WTC11 (cell line): ENCODE results near the gene IFIT3. TPM values are rescaled to one million over a fixed set of nuclear protein-coding genes. Genes with fewer than 3 reads are reported as not detected.

Source experiments
- ATAC-seq: fragments of 200-7000 bp; cut with Tn5 transposase; 2 replicates; pipeline ENCODE4 v1.10.0; 2021; ENCODE audit warnings: mild to moderate bottlenecking, moderate library complexity
- CTCF ChIA-PET: fragments of 300-600 bp; sonication (Branson Sonifier 250); formaldehyde crosslinking; loops from one replicate; lab custom pipeline; 2021; ENCODE audit warnings: antibody characterized with exemption; lab: Charles Lee
- POLR2A ChIA-PET: fragments of 350-600 bp; sonication (Branson Sonifier 250); formaldehyde crosslinking; loops from one replicate; lab custom pipeline; 2021; ENCODE audit warnings: antibody characterized with exemption; lab: Charles Lee
- DNase-seq: peaks from one replicate; pipeline ENCODE4 v3.0.0; 2021; ENCODE audit warnings: low spot score
- H3K27ac Mint-ChIP-seq: 2 replicates; pipeline ENCODE4 v1.8.0; 2021; ENCODE audit warnings: mixed read lengths
- H3K27me3 Mint-ChIP-seq: 2 replicates; pipeline ENCODE4 v1.8.0; 2021; ENCODE audit warnings: low read depth, mild to moderate bottlenecking, moderate library complexity, mixed read lengths
- H3K36me3 Mint-ChIP-seq: 2 replicates; pipeline ENCODE4 v1.8.0; 2021; ENCODE audit warnings: mixed read lengths
- H3K4me1 Mint-ChIP-seq: 2 replicates; pipeline ENCODE4 v1.8.0; 2022; ENCODE audit warnings: mixed read lengths
- H3K4me3 Mint-ChIP-seq: 2 replicates; pipeline ENCODE4 v1.8.0; 2021; ENCODE audit warnings: mild to moderate bottlenecking, moderate library complexity, mixed read lengths
- H3K9me3 Mint-ChIP-seq: 2 replicates; pipeline ENCODE4 v1.8.0; 2021; ENCODE audit warnings: mixed read lengths
- CTCF ChIP-seq: fragments of 200-600 bp; IDR thresholded peaks from 2 replicates; pipeline ENCODE4 v1.8.0; 2022; ENCODE audit warnings: antibody characterized with exemption
- E2F1 ChIP-seq: sonication (generic); formaldehyde crosslinking; IDR thresholded peaks from 2 replicates; pipeline ENCODE4 v1.8.0; 2022; ENCODE audit warnings: mild to moderate bottlenecking, missing genetic modification reagents
- ESRRA ChIP-seq: sonication (generic); formaldehyde crosslinking; IDR thresholded peaks from 2 replicates; pipeline ENCODE4 v1.8.1; 2022; ENCODE audit warnings: mild to moderate bottlenecking, missing genetic modification reagents, borderline replicate concordance
- GABPB1 ChIP-seq: sonication (generic); formaldehyde crosslinking; IDR thresholded peaks from 2 replicates; pipeline ENCODE4 v1.8.1; 2023; ENCODE audit warnings: mild to moderate bottlenecking, missing genetic modification reagents
- GRHL2 ChIP-seq: fragments of 250-450 bp; sonication (Bioruptor Pico); IDR thresholded peaks from 2 replicates; pipeline ENCODE4 v1.8.0; 2022; ENCODE audit warnings: mild to moderate bottlenecking, moderate library complexity; ENCODE audit not compliant: insufficient replicate concordance, severe bottlenecking
- IRF2 ChIP-seq: sonication (generic); formaldehyde crosslinking; IDR thresholded peaks from 2 replicates; pipeline ENCODE4 v1.8.0; 2022; ENCODE audit warnings: low read depth, missing genetic modification reagents, borderline replicate concordance
- NR1H2 ChIP-seq: sonication (generic); formaldehyde crosslinking; IDR thresholded peaks from 2 replicates; pipeline ENCODE4 v1.9.0; 2021; ENCODE audit warnings: mild to moderate bottlenecking, moderate library complexity, missing genetic modification reagents
- NR2C2 ChIP-seq: sonication (generic); formaldehyde crosslinking; IDR thresholded peaks from 2 replicates; pipeline ENCODE4 v1.8.0; 2022; ENCODE audit warnings: mild to moderate bottlenecking, missing genetic modification reagents
- PRDM15 ChIP-seq: sonication (generic); formaldehyde crosslinking; IDR thresholded peaks from 2 replicates; pipeline ENCODE4 v1.8.0; 2022; ENCODE audit warnings: missing genetic modification reagents
- SOX15 ChIP-seq: fragments of 250-450 bp; sonication (Bioruptor Pico); IDR thresholded peaks from 2 replicates; pipeline ENCODE4 v1.9.0; 2021; ENCODE audit warnings: mild to moderate bottlenecking
- STAT6 ChIP-seq: sonication (generic); formaldehyde crosslinking; conservative IDR thresholded peaks from 2 replicates; pipeline ENCODE4 v1.8.1; 2023; ENCODE audit warnings: mild to moderate bottlenecking, low read depth, missing genetic modification reagents, moderate library complexity
- TP53 ChIP-seq: sonication (generic); formaldehyde crosslinking; IDR thresholded peaks from 2 replicates; pipeline ENCODE4 v1.8.1; 2023; ENCODE audit warnings: mild to moderate bottlenecking, missing genetic modification reagents
- ZBTB21 ChIP-seq: sonication (generic); formaldehyde crosslinking; IDR thresholded peaks from 2 replicates; pipeline ENCODE4 v1.8.1; 2023; ENCODE audit warnings: mild to moderate bottlenecking, missing genetic modification reagents, borderline replicate concordance
- ZNF423 ChIP-seq: fragments of 250-450 bp; sonication (Bioruptor Pico); IDR thresholded peaks from 2 replicates; pipeline ENCODE4 v2.1.2; 2022; ENCODE audit warnings: mild to moderate bottlenecking, moderate library complexity
- total RNA-seq: library from RNA; stranded (reverse); gene quantifications from 3 replicates; pipeline ENCODE4 v1.2.3, GENCODE V29; 2021
- TF ChIP-seq, protein P1 (sequence below): sonication (generic); formaldehyde crosslinking; IDR thresholded peaks from 2 replicates; pipeline ENCODE4 v1.8.0; 2022; ENCODE audit warnings: mild to moderate bottlenecking, missing genetic modification reagents
- TF ChIP-seq, protein P2 (sequence below): sonication (generic); formaldehyde crosslinking; IDR thresholded peaks from 2 replicates; pipeline ENCODE4 v1.8.1; 2022; ENCODE audit warnings: missing genetic modification reagents, borderline replicate concordance
- TF ChIP-seq, protein P3 (sequence below): sonication (generic); formaldehyde crosslinking; IDR thresholded peaks from 2 replicates; pipeline ENCODE4 v1.8.1; 2022; ENCODE audit warnings: low read depth, missing genetic modification reagents, borderline replicate concordance
- TF ChIP-seq, protein P4 (sequence below): sonication (generic); formaldehyde crosslinking; IDR thresholded peaks from 2 replicates; pipeline ENCODE4 v1.8.1; 2023; ENCODE audit warnings: mild to moderate bottlenecking, missing genetic modification reagents

The IFIT3 gene
- total RNA-seq, 1 experiment from 2014 or later: 0.42 TPM

GRCh38 chr10:89339875-89340274 is 12.1 kb downstream of the IFIT3 start:
- ATAC-seq (no peak; the same call in 1 of the 2 replicates), DNase-seq (no peak)
- H3K9me3 Mint-ChIP-seq: peaks cover 11% of the 10 kb centered on the region
- no peaks in the 10 kb centered on the region for H3K27me3 Mint-ChIP-seq
- peak overlapping the region; percentile 81 for H3K27ac Mint-ChIP-seq
- CTCF ChIA-PET: interaction anchor here (0.7 kb wide), 1 partner anchor 428 kb away, joined by 3 read pairs; no protein-coding TSS in a partner anchor
- TF ChIP-seq PRDM15 (CRISPR knock-in tag) (no peak), SOX15 (CRISPR knock-in tag) (no peak), ESRRA (CRISPR knock-in tag) (no peak), NR1H2 (CRISPR knock-in tag) (no peak), STAT6 (CRISPR knock-in tag) (no peak), CTCF (no peak), IRF2 (CRISPR knock-in tag) (no peak), ZNF423 (CRISPR knock-in tag) (no peak), TP53 (no peak)
- POLR2A ChIA-PET: no interaction called here
- H3K36me3 Mint-ChIP-seq: peaks cover 5% of the 10 kb centered on the region; the same call in 1 of the 2 replicates
- H3K4me3 Mint-ChIP-seq: no peak overlapping the region
- peaks cover 25% of the 10 kb centered on the region for H3K4me1 Mint-ChIP-seq

DNA sequence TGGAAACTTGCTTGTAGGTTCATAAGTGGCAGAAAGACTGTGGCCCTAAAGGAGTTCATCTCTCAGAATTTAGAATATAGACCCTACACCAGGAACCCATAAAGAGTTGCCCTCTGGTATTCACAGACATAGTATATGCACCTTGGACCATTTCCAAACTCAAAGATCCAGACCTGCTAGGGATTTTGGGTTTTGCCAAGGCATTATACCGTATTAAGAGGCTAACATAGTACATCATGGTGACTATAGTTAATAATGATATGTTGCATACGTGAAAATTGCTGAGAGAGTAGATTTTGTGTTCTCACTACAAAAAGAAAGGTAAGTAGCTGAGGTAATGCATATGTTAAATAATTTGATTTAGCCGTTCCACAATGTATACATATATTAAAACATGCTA is 13.9 kb downstream of the IFIT3 start:
- ChIA-PET CTCF (no interaction called here), POLR2A (no interaction called here)
- Mint-ChIP-seq H3K9me3 (peaks cover 11% of the 10 kb centered on the region), H3K4me3 (no peak overlapping the region), H3K27ac (no peak overlapping the region), H3K27me3 (no peaks in the 10 kb centered on the region), H3K4me1 (peaks cover 37% of the 10 kb centered on the region), H3K36me3 (peaks cover 5% of the 10 kb centered on the region; the same call in 1 of the 2 replicates)
- DNase-seq (no peak), ATAC-seq (no peak)
- TF ChIP-seq, protein P1, sequence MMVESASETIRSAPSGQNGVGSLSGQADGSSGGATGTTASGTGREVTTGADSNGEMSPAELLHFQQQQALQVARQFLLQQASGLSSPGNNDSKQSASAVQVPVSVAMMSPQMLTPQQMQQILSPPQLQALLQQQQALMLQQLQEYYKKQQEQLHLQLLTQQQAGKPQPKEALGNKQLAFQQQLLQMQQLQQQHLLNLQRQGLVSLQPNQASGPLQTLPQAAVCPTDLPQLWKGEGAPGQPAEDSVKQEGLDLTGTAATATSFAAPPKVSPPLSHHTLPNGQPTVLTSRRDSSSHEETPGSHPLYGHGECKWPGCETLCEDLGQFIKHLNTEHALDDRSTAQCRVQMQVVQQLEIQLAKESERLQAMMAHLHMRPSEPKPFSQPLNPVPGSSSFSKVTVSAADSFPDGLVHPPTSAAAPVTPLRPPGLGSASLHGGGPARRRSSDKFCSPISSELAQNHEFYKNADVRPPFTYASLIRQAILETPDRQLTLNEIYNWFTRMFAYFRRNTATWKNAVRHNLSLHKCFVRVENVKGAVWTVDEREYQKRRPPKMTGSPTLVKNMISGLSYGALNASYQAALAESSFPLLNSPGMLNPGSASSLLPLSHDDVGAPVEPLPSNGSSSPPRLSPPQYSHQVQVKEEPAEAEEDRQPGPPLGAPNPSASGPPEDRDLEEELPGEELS (CRISPR knock-in tag): no peak
- TF ChIP-seq NR1H2 (CRISPR knock-in tag) (no peak), NR2C2 (CRISPR knock-in tag) (no peak), GRHL2 (no peak), GABPB1 (CRISPR knock-in tag) (no peak), ZBTB21 (CRISPR knock-in tag) (no peak), ZNF423 (CRISPR knock-in tag) (no peak), E2F1 (CRISPR knock-in tag) (no peak)
- TF ChIP-seq, protein P2, sequence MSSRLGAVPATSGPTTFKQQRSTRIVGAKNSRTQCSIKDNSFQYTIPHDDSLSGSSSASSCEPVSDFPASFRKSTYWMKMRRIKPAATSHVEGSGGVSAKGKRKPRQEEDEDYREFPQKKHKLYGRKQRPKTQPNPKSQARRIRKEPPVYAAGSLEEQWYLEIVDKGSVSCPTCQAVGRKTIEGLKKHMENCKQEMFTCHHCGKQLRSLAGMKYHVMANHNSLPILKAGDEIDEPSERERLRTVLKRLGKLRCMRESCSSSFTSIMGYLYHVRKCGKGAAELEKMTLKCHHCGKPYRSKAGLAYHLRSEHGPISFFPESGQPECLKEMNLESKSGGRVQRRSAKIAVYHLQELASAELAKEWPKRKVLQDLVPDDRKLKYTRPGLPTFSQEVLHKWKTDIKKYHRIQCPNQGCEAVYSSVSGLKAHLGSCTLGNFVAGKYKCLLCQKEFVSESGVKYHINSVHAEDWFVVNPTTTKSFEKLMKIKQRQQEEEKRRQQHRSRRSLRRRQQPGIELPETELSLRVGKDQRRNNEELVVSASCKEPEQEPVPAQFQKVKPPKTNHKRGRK (CRISPR knock-in tag): no peak
- TF ChIP-seq, protein P3, sequence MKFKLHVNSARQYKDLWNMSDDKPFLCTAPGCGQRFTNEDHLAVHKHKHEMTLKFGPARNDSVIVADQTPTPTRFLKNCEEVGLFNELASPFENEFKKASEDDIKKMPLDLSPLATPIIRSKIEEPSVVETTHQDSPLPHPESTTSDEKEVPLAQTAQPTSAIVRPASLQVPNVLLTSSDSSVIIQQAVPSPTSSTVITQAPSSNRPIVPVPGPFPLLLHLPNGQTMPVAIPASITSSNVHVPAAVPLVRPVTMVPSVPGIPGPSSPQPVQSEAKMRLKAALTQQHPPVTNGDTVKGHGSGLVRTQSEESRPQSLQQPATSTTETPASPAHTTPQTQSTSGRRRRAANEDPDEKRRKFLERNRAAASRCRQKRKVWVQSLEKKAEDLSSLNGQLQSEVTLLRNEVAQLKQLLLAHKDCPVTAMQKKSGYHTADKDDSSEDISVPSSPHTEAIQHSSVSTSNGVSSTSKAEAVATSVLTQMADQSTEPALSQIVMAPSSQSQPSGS (CRISPR knock-in tag): no peak
- TF ChIP-seq, protein P4, sequence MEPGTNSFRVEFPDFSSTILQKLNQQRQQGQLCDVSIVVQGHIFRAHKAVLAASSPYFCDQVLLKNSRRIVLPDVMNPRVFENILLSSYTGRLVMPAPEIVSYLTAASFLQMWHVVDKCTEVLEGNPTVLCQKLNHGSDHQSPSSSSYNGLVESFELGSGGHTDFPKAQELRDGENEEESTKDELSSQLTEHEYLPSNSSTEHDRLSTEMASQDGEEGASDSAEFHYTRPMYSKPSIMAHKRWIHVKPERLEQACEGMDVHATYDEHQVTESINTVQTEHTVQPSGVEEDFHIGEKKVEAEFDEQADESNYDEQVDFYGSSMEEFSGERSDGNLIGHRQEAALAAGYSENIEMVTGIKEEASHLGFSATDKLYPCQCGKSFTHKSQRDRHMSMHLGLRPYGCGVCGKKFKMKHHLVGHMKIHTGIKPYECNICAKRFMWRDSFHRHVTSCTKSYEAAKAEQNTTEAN (CRISPR knock-in tag): no peak
